Anterior cingulate cortex (tissue), 58 donors: ENCODE results near the gene PMM1.
A peak's percentile ranks its signal among the peaks of the same experiment; 100 is the strongest.

Experiments used
- DNase-seq, 58 donors: peaks; one replicate each; lab custom pipeline; 2025; lab: John Stamatoyannopoulos, UW

The PMM1 gene

DNA sequence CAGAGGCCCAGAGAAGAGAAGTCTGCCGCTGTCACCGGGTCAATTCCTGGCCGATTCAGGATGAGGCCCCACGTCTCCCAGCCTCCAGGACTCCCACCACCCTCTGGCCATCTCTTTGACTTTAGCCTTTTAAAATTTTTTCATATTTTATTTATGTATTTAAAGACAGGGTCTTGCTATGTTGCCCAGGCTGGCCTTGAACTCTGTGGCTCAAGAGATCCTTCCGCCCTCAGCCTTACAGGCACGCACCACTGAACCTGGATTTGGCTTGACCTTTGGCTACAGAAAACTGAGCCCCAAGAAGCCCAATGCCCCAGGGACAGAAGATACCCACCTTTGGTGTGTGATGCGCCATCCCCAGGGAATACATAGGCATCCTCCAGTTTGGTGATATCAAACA lies 49.3 kb downstream of the PMM1 start:
- DNase-seq, result no peak

DNA sequence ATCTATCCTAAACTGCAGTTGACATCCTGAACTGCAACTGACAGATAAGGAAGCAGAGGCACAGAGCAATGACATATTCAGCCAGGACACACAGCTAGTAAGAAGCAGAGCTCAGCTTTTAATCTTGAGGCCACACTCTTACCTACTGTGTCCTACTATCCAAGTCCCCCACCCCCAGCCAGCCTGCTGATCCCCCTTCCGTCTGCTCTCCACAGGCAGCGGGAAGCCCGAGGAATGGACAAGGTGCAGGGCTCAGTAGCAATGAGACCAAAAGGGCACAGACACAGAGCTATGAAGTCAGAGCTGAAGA lies 49.7 kb downstream of the PMM1 start:
- DNase-seq, result no peak

DNA sequence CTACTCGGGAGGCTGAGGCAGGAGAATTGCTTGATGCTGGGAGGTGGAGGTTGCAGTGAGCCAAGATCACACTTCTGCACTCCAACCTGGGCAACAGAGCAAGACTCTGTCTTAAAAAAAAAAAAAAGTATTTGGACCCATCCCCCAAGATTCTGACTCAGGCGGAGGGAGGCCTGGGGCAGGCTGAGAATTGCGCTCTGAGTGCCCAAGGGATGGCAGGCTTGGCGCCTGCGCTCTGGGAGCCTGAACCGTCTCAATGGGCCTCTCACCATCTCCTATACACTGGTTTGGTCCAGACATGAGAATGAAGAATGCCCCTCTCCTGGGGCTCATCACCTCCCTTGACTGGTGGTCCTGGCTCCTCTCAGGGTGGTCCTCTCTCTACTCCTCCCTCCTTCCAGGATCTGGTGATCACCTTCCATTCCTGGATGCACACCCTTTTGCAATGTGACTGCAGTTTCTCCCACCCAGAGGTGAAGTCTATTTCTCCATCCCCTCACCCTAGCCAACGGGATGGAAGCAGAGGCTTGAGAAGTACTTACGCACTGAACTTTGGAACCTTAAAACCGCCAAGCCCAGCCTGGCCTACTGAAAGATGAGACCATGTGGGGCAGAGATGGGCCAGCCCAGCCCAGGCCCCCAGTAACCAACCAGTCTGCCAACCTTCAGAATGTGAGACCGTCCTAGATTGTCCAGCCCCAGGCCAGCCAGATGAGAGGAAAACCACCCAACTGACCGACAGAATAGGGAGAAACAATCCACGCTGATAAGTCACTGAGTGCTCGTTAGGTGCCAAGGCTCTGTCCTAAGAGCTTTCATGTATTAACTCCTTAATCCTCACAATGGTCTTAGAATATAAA lies 50.3 kb downstream of the PMM1 start:
- peak in 2 of 58 donors; percentile 17 to 32 for DNase-seq

DNA sequence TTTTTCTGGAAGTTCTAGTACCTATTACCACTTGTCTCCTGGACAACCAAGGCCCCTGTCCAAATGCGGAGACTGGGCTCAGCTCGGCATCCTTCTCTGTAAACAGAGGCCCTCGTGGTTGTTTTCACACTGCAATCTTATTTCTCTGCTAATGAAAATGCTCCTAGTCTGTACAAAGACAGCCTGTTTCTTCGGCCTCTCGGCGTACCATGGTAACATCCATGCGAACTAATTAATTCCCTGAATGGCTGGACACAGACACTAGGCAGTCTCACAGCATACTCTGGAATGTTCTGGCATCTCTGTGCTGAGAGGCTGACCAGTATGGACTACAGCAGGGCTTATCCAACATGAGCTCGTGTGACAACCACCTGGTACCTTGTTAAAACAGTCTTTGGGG lies 51.1 kb downstream of the PMM1 start:
- peak in 48 of 58 donors; percentile 27 to 93 (median 70) for DNase-seq

DNA sequence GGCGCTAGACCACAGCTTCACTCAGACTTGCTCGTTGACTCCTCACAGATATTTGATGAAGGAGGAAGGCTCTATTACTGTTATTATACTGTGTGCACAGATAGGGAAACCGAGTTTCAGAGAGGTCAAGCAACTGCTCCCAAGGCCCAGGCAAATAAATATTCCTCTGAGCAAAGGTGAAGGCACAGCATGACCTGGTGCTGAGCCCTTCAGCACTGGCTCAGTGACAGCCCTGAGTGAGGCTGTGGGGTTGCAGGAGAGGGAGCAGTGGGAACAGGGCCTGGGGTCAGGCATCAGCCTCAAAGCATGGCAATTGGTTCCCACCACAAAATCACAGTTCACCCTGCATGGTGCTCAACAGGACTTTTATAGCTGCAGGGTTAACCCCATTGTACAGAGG lies 52.4 kb downstream of the PMM1 start:
- no peak for DNase-seq

DNA sequence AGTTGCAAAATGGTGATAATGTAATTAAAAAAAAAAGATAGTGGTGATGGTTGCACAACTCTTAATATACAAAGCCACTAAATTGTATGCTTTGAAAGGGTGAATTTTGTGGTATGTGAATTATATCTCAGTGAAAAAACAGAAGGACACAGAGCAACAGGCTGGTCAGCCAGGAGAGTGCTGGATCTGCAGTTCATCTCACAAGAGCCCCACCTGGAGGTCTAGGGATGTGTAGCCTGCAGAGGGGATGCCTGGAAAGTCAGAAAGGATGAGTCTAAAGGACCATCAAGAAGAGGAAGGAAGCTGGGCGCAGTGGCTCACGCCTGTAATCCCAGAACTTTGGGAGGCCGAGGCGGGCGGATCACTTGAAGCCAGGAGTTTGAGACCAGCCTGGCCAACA lies 54.4 kb downstream of the PMM1 start:
- DNase-seq, result no peak

DNA sequence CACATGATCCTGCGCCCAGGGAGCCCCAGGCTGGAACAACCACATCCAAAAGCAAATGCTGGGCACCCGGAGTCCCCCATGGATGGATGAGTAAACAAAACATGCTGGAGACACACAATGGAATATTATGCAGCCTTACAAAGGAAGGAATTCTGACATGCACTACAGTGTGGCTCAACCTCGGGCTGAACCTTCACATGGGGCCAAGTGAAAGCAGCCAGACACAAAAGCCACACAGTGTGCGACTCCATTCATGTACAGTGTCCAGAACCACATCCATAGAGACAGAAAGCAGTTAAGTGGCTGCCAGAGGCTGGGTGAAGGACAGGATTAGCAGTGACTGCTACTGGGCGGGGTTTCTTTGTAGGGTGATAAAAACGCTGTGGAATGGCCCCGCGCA lies 55.4 kb downstream of the PMM1 start:
- DNase-seq, result peak in 1 of 58 donors; percentile 62

DNA sequence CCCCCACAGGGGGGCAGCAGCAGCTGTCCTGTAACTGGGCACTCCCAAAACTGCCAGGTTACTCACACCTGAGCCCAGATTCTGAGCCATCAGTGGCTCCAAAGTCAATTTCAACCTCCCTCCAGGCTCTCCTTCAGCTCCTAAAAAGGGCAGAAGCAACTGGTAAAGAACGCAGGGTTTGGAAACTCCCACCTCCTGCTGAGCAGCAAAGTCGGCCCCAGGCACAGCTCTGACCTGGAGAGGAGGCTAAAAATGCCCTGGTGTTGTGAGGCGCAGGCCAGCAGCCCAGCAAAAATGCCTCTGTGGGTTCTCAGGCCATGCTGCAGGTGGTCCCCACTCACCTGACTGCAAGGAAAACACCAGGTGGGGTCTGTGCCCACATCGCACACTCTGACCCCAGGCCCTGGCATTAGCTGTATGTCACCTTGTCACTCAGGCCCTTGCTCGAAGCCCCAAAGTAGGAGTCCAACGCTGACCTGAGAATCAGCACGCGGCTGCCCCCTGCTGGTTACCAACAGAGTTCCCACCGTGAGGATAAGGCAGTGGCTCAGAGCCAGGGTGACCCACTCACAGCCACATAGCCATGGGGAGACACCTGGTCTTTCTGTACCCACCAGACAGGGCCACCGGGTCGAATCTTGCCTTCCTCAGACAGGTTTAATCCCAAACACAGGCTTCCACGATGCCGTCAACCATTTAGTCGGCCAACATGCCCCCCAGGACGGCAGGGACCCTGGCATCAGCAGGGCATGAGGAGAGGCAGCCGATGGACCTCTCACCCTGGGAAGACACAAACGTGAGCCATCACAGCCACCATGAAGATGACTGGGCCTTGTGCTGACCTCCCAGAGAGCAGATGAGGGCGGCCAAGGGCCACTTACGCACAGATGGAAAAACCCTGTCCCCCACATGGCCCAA lies 56.5 kb downstream of the PMM1 start:
- peak in 38 of 58 donors; percentile 18 to 86 (median 46) for DNase-seq

DNA sequence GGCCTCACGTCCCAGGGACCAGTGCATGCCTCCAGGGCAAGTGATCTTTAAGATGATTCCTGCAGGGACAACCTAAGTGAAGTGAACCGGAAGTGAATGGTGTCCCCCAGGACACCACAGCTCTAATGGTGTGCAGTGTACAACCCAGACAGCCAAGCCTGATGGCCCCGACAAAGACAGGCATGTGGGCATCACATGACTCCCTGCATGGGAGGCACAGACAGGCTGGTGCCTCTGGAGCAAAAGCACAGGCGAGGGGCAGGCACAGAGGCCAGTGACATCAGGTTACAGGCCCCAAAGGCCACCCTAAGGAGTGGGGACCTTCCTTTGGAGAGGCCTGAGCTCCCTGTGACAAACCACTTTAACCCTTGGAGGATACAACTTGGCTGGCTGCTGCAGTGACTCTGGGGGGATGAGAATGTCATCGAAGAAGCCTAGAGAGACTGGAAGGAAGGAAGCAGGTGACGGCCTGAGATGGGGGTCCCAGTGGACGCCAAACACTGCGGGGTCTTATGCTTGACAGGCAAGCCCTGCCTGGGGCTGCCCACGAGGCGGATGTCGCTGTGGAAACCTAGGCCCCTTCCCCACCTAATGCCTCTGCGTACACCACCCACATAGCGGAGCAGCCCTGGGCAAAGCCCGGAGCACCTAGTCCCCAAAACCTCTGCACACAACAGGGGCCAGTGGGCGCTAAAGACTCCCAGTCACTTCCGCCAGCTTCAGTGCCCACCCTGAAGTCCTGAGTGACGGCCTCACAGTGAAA lies 57.7 kb downstream of the PMM1 start:
- peak in 1 of 58 donors; percentile 18 for DNase-seq

DNA sequence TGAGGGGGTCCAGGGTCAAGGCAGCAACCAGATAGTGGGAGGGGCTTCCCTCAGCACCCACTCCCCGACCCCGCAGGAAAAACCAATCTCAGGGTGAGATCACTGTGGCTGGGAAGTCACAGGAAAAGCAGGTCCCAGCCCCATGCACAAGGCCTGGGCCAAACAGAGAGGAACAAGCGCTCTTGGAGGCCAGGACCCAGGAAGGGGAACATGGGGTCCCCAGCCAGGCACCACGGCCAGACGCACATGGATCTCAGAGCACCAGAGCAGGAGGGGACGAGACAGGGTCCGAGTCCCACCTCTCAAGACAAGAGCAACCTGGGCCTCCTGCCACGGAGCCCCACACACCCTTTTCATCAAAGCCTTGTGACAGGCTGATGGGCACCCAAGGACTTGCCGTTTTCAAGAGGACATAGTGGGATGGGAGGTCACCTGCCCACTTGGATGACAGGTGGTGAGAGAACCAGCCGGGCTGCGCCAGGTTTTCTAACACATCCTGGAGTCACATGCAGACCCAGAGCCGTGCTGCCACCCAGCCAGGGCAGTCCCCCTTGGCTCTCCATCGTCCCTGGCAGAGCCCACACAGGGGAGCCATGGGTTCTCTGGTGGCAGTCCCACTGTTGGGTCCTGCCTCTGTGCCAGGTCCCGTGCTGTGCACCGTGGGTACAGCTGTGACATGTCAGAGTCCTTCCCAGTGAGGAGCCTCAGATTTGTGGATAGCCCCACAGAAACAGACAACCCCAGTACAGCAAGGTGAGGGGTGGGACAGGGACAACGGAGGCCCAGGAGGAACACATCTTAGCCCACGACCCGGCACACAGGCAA lies 58.5 kb downstream of the PMM1 start:
- no peak for DNase-seq

DNA sequence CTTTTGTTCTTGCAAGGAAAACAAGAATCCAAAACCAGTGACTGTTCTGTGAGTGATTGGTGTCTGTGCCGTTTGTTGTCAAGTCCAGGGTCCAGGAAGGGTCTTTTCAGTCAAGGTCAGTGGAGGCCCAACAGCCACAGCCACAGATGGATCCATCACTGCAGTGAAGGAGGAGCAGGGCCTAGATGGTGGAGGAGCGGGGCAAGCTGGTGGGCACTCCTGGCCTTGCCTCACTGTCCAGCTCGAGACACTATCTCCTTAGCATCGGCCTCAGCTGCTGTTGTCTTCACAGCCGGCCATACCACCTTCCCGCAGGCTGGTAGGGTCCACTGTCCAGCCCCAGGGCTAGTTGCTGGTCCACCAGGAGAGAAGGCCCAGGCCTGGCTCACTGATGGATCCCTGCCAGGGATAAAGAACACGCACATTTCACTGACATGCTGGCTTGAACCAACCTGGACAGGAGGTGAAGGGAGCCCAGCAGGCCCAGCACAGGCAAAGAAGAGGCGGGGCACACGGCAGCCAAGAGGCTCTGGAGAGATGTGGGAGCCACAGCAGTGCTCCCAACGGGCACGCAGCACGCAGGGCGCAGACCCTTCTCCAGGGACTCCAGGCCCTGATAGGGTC lies 60.6 kb downstream of the PMM1 start:
- DNase-seq, result peak in 1 of 58 donors; percentile 25

DNA sequence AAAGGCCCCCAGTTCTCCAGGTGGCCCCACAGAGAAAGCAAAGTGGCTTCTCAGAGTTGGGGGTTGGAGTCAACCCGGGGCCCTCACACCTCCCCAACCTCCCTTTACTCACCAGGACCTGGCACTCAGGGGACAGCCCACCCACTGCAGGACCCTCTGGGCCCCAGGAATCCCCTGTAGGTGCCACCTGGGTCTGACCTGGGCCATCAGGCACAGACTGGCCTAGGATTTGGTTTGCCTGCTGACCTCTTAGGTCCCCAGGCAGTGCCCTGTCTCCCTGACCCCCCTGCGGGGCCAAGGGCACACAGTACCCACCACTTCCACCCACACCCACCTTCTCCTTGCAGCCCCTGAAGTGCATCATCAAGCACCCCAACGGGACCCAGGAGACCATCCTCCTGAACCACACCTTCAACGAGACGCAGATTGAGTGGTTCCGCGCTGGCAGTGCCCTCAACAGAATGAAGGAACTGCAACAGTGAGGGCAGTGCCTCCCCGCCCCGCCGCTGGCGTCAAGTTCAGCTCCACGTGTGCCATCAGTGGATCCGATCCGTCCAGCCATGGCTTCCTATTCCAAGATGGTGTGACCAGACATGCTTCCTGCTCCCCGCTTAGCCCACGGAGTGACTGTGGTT lies 61.4 kb downstream of the PMM1 start:
- no peak for DNase-seq
